Testis (tissue), 2 donors: Measurements from ENCODE around the gene FARP1.

Experiments used
- POLR2A ChIP-seq: fragments of 450-650 bp; IDR thresholded peaks from one replicate; pipeline ENCODE4 v1.6.1; 2017; ENCODE audit warnings: antibody characterized with exemption, mild to moderate bottlenecking, moderate library complexity
- TF ChIP-seq, protein P1 (sequence below), 3 experiments: fragments of 450-650 bp in 2 of 3; fragments of 200-600 bp in 1 of 3; sonication (generic) in 1 of 3; IDR thresholded peaks; one replicate each; pipeline ENCODE4 v1.5.1; 2016 to 2019; ENCODE audit warnings: antibody characterized with exemption in 3 of 3, mild to moderate bottlenecking in 2 of 3, moderate library complexity in 1 of 3

DNA sequence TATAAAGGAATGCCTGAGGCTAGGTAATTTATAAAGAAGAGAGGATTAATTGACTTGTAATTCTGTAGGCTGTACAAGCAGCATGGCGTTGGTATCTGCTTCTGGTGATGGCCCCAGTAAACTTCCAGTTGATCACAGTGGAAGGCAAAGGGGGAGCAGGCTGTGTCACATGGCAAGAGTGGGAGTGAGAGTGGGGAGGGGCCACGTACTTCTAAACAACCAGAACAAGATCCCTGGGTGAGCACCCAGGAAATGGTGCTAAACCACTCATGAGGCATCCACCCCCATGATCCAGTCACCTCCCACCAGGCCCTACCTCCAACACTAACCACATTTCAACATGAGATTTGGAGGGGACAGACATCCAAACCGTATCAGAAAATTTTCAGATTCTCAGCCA is 37.2 kb downstream of the FARP1 start:
- TF ChIP-seq, protein P1, sequence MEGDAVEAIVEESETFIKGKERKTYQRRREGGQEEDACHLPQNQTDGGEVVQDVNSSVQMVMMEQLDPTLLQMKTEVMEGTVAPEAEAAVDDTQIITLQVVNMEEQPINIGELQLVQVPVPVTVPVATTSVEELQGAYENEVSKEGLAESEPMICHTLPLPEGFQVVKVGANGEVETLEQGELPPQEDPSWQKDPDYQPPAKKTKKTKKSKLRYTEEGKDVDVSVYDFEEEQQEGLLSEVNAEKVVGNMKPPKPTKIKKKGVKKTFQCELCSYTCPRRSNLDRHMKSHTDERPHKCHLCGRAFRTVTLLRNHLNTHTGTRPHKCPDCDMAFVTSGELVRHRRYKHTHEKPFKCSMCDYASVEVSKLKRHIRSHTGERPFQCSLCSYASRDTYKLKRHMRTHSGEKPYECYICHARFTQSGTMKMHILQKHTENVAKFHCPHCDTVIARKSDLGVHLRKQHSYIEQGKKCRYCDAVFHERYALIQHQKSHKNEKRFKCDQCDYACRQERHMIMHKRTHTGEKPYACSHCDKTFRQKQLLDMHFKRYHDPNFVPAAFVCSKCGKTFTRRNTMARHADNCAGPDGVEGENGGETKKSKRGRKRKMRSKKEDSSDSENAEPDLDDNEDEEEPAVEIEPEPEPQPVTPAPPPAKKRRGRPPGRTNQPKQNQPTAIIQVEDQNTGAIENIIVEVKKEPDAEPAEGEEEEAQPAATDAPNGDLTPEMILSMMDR (IDR thresholded peaks at IDR 0.05) = no peak
- TF ChIP-seq POLR2A = no peak
